Measurements from ENCODE around the gene MAGEA8. TPM values are rescaled to one million over a fixed set of nuclear protein-coding genes. Genes with fewer than 3 reads are reported as not detected.
A peak's percentile ranks its signal among the peaks of the same experiment; 100 is the strongest.

The MAGEA8 gene
- total and polyA plus RNA-seq, 9 of the 15 experiments (the other 6 are each of a cell fraction or from before 2014, with no cell fraction given) = 0.49 to 4.6 (median 1.9) TPM

DNA sequence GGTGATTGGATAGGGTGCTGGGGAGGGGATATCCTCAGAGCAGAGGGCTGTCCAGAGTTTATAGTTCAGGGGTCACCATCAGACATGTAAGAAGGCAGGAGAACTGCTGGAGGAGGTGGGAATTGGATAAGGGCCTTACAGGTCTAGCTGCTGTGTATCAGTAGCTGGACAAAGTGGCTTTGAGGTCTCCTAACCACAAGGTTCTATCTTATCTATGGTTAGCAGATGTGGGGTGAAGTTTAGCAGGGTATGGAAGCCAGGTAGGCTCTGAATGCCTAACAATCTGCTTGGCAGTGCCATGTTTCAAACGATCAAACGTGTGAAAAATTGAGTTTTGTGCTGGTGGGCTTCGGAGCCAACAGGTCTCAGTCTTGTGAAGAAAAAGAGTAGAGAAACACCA lies 32.1 kb upstream of the MAGEA8 start (continued):
- no peak for TF ChIP-seq TEAD2 (tag; IDR thresholded peaks at IDR 0.05)
- TF ChIP-seq HDAC6 (IDR thresholded peaks at IDR 0.05; ENCODE audit: low read depth, low read length) = no peak
- TF ChIP-seq MBD2 (IDR thresholded peaks at IDR 0.05; ENCODE audit: borderline replicate concordance, low read depth) = no peak
- 0 out of 2 replicates have a peak, but pooled peaks have one; percentile 11 for TF ChIP-seq CREM (IDR thresholded peaks at IDR 0.05; ENCODE audit: low read depth)
- TF ChIP-seq ZNF780A (CRISPR knock-in tag; IDR thresholded peaks at IDR 0.05) = no peak
- TF ChIP-seq, protein P1, sequence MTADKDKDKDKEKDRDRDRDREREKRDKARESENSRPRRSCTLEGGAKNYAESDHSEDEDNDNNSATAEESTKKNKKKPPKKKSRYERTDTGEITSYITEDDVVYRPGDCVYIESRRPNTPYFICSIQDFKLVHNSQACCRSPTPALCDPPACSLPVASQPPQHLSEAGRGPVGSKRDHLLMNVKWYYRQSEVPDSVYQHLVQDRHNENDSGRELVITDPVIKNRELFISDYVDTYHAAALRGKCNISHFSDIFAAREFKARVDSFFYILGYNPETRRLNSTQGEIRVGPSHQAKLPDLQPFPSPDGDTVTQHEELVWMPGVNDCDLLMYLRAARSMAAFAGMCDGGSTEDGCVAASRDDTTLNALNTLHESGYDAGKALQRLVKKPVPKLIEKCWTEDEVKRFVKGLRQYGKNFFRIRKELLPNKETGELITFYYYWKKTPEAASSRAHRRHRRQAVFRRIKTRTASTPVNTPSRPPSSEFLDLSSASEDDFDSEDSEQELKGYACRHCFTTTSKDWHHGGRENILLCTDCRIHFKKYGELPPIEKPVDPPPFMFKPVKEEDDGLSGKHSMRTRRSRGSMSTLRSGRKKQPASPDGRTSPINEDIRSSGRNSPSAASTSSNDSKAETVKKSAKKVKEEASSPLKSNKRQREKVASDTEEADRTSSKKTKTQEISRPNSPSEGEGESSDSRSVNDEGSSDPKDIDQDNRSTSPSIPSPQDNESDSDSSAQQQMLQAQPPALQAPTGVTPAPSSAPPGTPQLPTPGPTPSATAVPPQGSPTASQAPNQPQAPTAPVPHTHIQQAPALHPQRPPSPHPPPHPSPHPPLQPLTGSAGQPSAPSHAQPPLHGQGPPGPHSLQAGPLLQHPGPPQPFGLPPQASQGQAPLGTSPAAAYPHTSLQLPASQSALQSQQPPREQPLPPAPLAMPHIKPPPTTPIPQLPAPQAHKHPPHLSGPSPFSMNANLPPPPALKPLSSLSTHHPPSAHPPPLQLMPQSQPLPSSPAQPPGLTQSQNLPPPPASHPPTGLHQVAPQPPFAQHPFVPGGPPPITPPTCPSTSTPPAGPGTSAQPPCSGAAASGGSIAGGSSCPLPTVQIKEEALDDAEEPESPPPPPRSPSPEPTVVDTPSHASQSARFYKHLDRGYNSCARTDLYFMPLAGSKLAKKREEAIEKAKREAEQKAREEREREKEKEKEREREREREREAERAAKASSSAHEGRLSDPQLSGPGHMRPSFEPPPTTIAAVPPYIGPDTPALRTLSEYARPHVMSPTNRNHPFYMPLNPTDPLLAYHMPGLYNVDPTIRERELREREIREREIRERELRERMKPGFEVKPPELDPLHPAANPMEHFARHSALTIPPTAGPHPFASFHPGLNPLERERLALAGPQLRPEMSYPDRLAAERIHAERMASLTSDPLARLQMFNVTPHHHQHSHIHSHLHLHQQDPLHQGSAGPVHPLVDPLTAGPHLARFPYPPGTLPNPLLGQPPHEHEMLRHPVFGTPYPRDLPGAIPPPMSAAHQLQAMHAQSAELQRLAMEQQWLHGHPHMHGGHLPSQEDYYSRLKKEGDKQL (CRISPR knock-in tag; IDR thresholded peaks at IDR 0.05; ENCODE audit: borderline replicate concordance) = no peak
- no peak for TF ChIP-seq ZNF121 (CRISPR knock-in tag; conservative IDR thresholded peaks at IDR 0.05)
- peak in 1 of 2 experiments; percentile 83; a peak in 2 of 3 replicates for TF ChIP-seq CBX3 (IDR thresholded peaks at IDR 0.05; ENCODE audit: borderline replicate concordance in 1 of 2, low read length in 2 of 2)
- TF ChIP-seq ZNF79 (CRISPR knock-in tag; IDR thresholded peaks at IDR 0.05; ENCODE audit: low read depth) = no peak
- TF ChIP-seq, protein P2, sequence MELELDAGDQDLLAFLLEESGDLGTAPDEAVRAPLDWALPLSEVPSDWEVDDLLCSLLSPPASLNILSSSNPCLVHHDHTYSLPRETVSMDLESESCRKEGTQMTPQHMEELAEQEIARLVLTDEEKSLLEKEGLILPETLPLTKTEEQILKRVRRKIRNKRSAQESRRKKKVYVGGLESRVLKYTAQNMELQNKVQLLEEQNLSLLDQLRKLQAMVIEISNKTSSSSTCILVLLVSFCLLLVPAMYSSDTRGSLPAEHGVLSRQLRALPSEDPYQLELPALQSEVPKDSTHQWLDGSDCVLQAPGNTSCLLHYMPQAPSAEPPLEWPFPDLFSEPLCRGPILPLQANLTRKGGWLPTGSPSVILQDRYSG (tag; conservative IDR thresholded peaks at IDR 0.05; ENCODE audit: low read depth) = no peak
- no peak for TF ChIP-seq ZC3H8 (IDR thresholded peaks at IDR 0.05)
- peak; percentile 89 for TF ChIP-seq ZEB2 (IDR thresholded peaks at IDR 0.05)
- TF ChIP-seq FOXK1 (CRISPR knock-in tag; IDR thresholded peaks at IDR 0.05; ENCODE audit: borderline replicate concordance) = no peak
- TF ChIP-seq ZBTB8A (IDR thresholded peaks at IDR 0.05; ENCODE audit: partially characterized antibody) = no peak
- no peak for TF ChIP-seq SRSF3 (IDR thresholded peaks at IDR 0.05; ENCODE audit: insufficient read depth, low read length)
- TF ChIP-seq, protein P3, sequence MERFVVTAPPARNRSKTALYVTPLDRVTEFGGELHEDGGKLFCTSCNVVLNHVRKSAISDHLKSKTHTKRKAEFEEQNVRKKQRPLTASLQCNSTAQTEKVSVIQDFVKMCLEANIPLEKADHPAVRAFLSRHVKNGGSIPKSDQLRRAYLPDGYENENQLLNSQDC (CRISPR knock-in tag; IDR thresholded peaks at IDR 0.05) = no peak
- no peak for TF ChIP-seq RFX5 (IDR thresholded peaks at IDR 0.05; ENCODE audit: low read depth, low read length)
- TF ChIP-seq, protein P4, sequence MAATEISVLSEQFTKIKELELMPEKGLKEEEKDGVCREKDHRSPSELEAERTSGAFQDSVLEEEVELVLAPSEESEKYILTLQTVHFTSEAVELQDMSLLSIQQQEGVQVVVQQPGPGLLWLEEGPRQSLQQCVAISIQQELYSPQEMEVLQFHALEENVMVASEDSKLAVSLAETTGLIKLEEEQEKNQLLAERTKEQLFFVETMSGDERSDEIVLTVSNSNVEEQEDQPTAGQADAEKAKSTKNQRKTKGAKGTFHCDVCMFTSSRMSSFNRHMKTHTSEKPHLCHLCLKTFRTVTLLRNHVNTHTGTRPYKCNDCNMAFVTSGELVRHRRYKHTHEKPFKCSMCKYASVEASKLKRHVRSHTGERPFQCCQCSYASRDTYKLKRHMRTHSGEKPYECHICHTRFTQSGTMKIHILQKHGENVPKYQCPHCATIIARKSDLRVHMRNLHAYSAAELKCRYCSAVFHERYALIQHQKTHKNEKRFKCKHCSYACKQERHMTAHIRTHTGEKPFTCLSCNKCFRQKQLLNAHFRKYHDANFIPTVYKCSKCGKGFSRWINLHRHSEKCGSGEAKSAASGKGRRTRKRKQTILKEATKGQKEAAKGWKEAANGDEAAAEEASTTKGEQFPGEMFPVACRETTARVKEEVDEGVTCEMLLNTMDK (IDR thresholded peaks at IDR 0.05; ENCODE audit: borderline replicate concordance, insufficient read depth, low read depth, low read length, poor library complexity, severe bottlenecking) = no peak
- peak; percentile 79 for TF ChIP-seq KLF16 (IDR thresholded peaks at IDR 0.05)
- TF ChIP-seq, protein P5, sequence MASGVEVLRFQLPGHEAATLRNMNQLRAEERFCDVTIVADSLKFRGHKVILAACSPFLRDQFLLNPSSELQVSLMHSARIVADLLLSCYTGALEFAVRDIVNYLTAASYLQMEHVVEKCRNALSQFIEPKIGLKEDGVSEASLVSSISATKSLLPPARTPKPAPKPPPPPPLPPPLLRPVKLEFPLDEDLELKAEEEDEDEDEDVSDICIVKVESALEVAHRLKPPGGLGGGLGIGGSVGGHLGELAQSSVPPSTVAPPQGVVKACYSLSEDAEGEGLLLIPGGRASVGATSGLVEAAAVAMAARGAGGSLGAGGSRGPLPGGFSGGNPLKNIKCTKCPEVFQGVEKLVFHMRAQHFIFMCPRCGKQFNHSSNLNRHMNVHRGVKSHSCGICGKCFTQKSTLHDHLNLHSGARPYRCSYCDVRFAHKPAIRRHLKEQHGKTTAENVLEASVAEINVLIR (CRISPR knock-in tag; IDR thresholded peaks at IDR 0.05) = no peak

All from K562 (cell line).